HG03378 (cell line): ENCODE measurements around the gene SLC8A1.

Source experiments
- ATAC-seq: cut with Tn5 transposase; IDR thresholded peaks from one replicate; pipeline ENCODE4 v1.9.1; 2021; ENCODE audit warnings: mild to moderate bottlenecking, moderate library complexity; ENCODE audit not compliant: unreplicated experiment

Gene SLC8A1

GRCh38 chr2:40281021-40281940, 170.6 kb downstream of the SLC8A1 start:
- ATAC-seq, result peak; percentile 70

- no peak for ATAC-seq
Measured at GRCh38 chr2:40279482-40279881, 172.4 kb downstream of the SLC8A1 start.

- no peak for ATAC-seq
Measured at GRCh38 chr2:40279001-40279400, 172.9 kb downstream of the SLC8A1 start.

- no peak for ATAC-seq
Measured at GRCh38 chr2:40276076-40276475, 175.8 kb downstream of the SLC8A1 start.

GRCh38 chr2:40274270-40274669, 177.6 kb downstream of the SLC8A1 start:
- ATAC-seq, result no peak

GRCh38 chr2:40273734-40274182, 178.1 kb downstream of the SLC8A1 start:
- no peak for ATAC-seq

- no peak for ATAC-seq
Measured at GRCh38 chr2:40271094-40271493, 180.8 kb downstream of the SLC8A1 start.

- ATAC-seq, result no peak
Measured at GRCh38 chr2:40270372-40270771, 181.5 kb downstream of the SLC8A1 start.

- ATAC-seq, result no peak
Measured at GRCh38 chr2:40268566-40268965, 183.3 kb downstream of the SLC8A1 start.

- no peak for ATAC-seq
Measured at GRCh38 chr2:40266201-40266600, 185.7 kb downstream of the SLC8A1 start.

GRCh38 chr2:40265602-40266001, 186.3 kb downstream of the SLC8A1 start:
- no peak for ATAC-seq

- ATAC-seq, result no peak
Measured at GRCh38 chr2:40261042-40261441, 190.8 kb downstream of the SLC8A1 start.

GRCh38 chr2:40260437-40260836, 191.5 kb downstream of the SLC8A1 start:
- peak; percentile 64 for ATAC-seq

- no peak for ATAC-seq
Measured at GRCh38 chr2:40259900-40260299, 192.0 kb downstream of the SLC8A1 start.

GRCh38 chr2:40258135-40258457, 193.8 kb downstream of the SLC8A1 start:
- no peak for ATAC-seq

GRCh38 chr2:40257340-40258134, 194.4 kb downstream of the SLC8A1 start:
- ATAC-seq, result no peak

- ATAC-seq, result no peak
Measured at GRCh38 chr2:40256649-40257048, 195.2 kb downstream of the SLC8A1 start.

GRCh38 chr2:40256008-40256407, 195.9 kb downstream of the SLC8A1 start:
- ATAC-seq, result no peak

GRCh38 chr2:40255103-40255502, 196.8 kb downstream of the SLC8A1 start:
- ATAC-seq, result no peak

- ATAC-seq, result no peak
Measured at GRCh38 chr2:40254611-40255010, 197.3 kb downstream of the SLC8A1 start.

GRCh38 chr2:40251137-40251536, 200.8 kb downstream of the SLC8A1 start:
- no peak for ATAC-seq

- no peak for ATAC-seq
Measured at GRCh38 chr2:40249577-40249976, 202.3 kb downstream of the SLC8A1 start.
